Liver (tissue), 9 donors: ENCODE data around the gene NDUFB11. TPM values are rescaled to one million over a fixed set of nuclear protein-coding genes. Genes with fewer than 3 reads are reported as not detected.

Experiments used
- DNase-seq: peaks from one replicate; pipeline ENCODE4 v3.0.0-alpha.2; 2017; ENCODE audit warnings: low spot score
- H3K27ac ChIP-seq, 2 donors: one replicate each; pipeline ENCODE4 v1.7.0; 2013; ENCODE audit warnings: inconsistent platforms in 2 of 2, low read length in 2 of 2, control low read depth in 1 of 2, low read depth in 1 of 2, mild to moderate bottlenecking in 1 of 2
- H3K27me3 ChIP-seq, 4 donors: one replicate each; pipeline versions ENCODE4 v1.6.1 to v1.7.0; 2013; ENCODE audit warnings: low read length in 3 of 4, inconsistent platforms in 1 of 4, mild to moderate bottlenecking in 1 of 4, moderate library complexity in 1 of 4; ENCODE audit not compliant: control insufficient read depth in 4 of 4, insufficient read depth in 4 of 4
- H3K36me3 ChIP-seq, 4 donors: one replicate each; pipeline versions ENCODE4 v1.6.1 to v1.7.0; 2013; ENCODE audit warnings: low read length in 3 of 4, mild to moderate bottlenecking in 3 of 4, low read depth in 1 of 4, moderate library complexity in 1 of 4; ENCODE audit not compliant: control insufficient read depth in 4 of 4, insufficient read depth in 3 of 4
- H3K4me1 ChIP-seq, 4 donors: one replicate each; pipeline versions ENCODE4 v1.6.1 to v1.7.0; 2013; ENCODE audit warnings: low read length in 3 of 4, mild to moderate bottlenecking in 3 of 4, moderate library complexity in 1 of 4; ENCODE audit not compliant: control insufficient read depth in 4 of 4, insufficient read depth in 4 of 4
- H3K4me3 ChIP-seq, 3 donors: one replicate each; pipeline versions ENCODE4 v1.6.1 to v1.7.0; 2013; ENCODE audit warnings: low read length in 3 of 3, control low read depth in 1 of 3, low read depth in 1 of 3, mild to moderate bottlenecking in 1 of 3
- H3K9ac ChIP-seq, 2 donors: one replicate each; pipeline ENCODE4 v1.7.0; 2013; ENCODE audit warnings: low read length in 2 of 2, mild to moderate bottlenecking in 2 of 2, moderate library complexity in 2 of 2, control low read depth in 1 of 2, low read depth in 1 of 2
- H3K9me3 ChIP-seq, 4 donors: one replicate each; pipeline versions ENCODE4 v1.6.1 to v1.7.0; 2013; ENCODE audit warnings: low read length in 3 of 4; ENCODE audit not compliant: control insufficient read depth in 4 of 4
- EGR1 ChIP-seq, 2 donors: IDR thresholded peaks; 2 replicates each; pipeline ENCODE4 v1.6.1; 2016 to 2018; ENCODE audit warnings: antibody characterized with exemption in 2 of 2, low read depth in 2 of 2
- FOXA1 ChIP-seq: IDR thresholded peaks from 2 replicates; pipeline ENCODE4 v1.6.1; 2016; ENCODE audit warnings: antibody characterized with exemption
- FOXA2 ChIP-seq: IDR thresholded peaks from 2 replicates; pipeline ENCODE4 v1.6.1; 2016; ENCODE audit warnings: antibody characterized with exemption
- GABPA ChIP-seq, 2 donors: IDR thresholded peaks in 1 of 2; conservative IDR thresholded peaks in 1 of 2; 2 replicates each; pipeline ENCODE4 v1.6.1; 2016; ENCODE audit warnings: antibody characterized with exemption in 2 of 2, mild to moderate bottlenecking in 1 of 2, moderate library complexity in 1 of 2
- HNF4A ChIP-seq, 2 donors: conservative IDR thresholded peaks; 2 replicates each; pipeline ENCODE4 v1.6.1; 2016; ENCODE audit warnings: antibody characterized with exemption in 2 of 2, mild to moderate bottlenecking in 2 of 2
- HNF4G ChIP-seq: IDR thresholded peaks from 2 replicates; pipeline ENCODE4 v1.6.1; 2016; ENCODE audit warnings: antibody characterized with exemption
- NR2F2 ChIP-seq: IDR thresholded peaks from 2 replicates; pipeline ENCODE4 v1.6.1; 2016; ENCODE audit warnings: antibody characterized with exemption
- RAD21 ChIP-seq, 2 donors: IDR thresholded peaks; 2 replicates each; pipeline ENCODE4 v1.6.1; 2016; ENCODE audit warnings: antibody characterized with exemption in 2 of 2, mild to moderate bottlenecking in 2 of 2
- RXRA ChIP-seq, 2 donors: IDR thresholded peaks; 2 replicates each; pipeline ENCODE4 v1.6.1; 2017 to 2018; ENCODE audit warnings: antibody characterized with exemption in 2 of 2, mild to moderate bottlenecking in 1 of 2
- SP1 ChIP-seq: IDR thresholded peaks from 2 replicates; pipeline ENCODE4 v1.6.1; 2018; ENCODE audit warnings: antibody characterized with exemption, mild to moderate bottlenecking
- TAF1 ChIP-seq: conservative IDR thresholded peaks from 2 replicates; pipeline ENCODE4 v1.6.1; 2016; ENCODE audit warnings: antibody characterized with exemption, mild to moderate bottlenecking
- YY1 ChIP-seq: IDR thresholded peaks from 2 replicates; pipeline ENCODE4 v1.6.1; 2016; ENCODE audit warnings: antibody characterized with exemption, mild to moderate bottlenecking
- WGBS: extraction: QIAGEN DNeasy Blood & Tissue Kit; methylation state at CpG from one replicate; pipeline ENCODE4 v1.1.7; 2013; 5-methylcytosine and 5-hydroxymethylcytosine counted together
- polyA plus RNA-seq, 2 donors: library from polyadenylated mRNA; stranded (reverse) in 1 of 2; unstranded in 1 of 2; fragments of 200-250 nt in 1 of 2; fragments of >200 nt in 1 of 2; fragmentation: Nextera tagmentation in 1 of 2; extraction: Ambion mirVana in 1 of 2; gene quantifications; one replicate each; pipeline versions ENCODE4 v1.2.1 to v1.2.3, GENCODE V29; 2013 to 2015
- total RNA-seq, 2 donors: library from RNA; depleted of rRNA; stranded (reverse); fragments of >200 nt; gene quantifications; one replicate each; pipeline ENCODE4 v1.2.3, GENCODE V29; 2014
- TF ChIP-seq, protein P1 (sequence below): IDR thresholded peaks from 2 replicates; pipeline ENCODE4 v1.6.1; 2016; ENCODE audit warnings: antibody characterized with exemption, mild to moderate bottlenecking
- TF ChIP-seq, protein P2 (sequence below): IDR thresholded peaks from 2 replicates; pipeline ENCODE4 v1.6.1; 2016; ENCODE audit warnings: antibody characterized with exemption
- TF ChIP-seq, protein P3 (sequence below): IDR thresholded peaks from 2 replicates; pipeline ENCODE4 v1.6.1; 2016; ENCODE audit warnings: antibody characterized with exemption
- TF ChIP-seq, protein P4 (sequence below): IDR thresholded peaks from 2 replicates; pipeline ENCODE4 v1.6.1; 2016; ENCODE audit warnings: antibody characterized with exemption
- TF ChIP-seq, protein P5 (sequence below): fragments of 150-350 bp; IDR thresholded peaks from 2 replicates; pipeline ENCODE4 v1.5.1; 2017; ENCODE audit warnings: improper control_type of control experiment, low read depth, low read length; ENCODE audit not compliant: missing input control
- donor health status: healthy.
- donor health status: healthy.
- donor health status: healthy.
- donor health status: healthy.
- donor health status: healthy.

Gene NDUFB11
- total and polyA plus RNA-seq, 4 donors, result 23.6 to 127 (median 66.5) TPM

DNA sequence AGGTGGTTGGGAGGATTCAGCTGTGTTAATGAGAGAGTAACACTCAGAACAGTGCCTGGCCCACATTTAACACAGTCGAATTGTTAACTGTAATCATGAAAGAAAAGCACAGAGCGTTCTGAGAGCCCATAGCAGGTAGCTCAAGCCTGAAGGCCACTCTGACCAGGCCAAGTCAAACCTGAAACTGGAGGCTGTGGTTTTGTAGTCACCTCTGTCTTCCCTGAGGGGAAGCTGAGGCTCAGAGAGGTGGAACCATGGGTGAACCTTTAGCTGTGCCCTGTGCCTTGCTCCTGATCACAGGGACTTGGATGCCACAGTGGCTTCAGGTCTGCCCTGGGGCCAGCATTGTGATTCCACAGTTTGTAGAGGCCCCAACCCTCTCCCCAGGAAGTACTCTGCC lies 32.6 kb upstream of the NDUFB11 start:
- no peaks in the 10 kb centered on the region for H3K27me3 ChIP-seq
- no peak for DNase-seq
- H3K36me3 ChIP-seq, result peaks cover 12 to 65% (median 17%) of the 10 kb centered on the region in 4 donors

DNA sequence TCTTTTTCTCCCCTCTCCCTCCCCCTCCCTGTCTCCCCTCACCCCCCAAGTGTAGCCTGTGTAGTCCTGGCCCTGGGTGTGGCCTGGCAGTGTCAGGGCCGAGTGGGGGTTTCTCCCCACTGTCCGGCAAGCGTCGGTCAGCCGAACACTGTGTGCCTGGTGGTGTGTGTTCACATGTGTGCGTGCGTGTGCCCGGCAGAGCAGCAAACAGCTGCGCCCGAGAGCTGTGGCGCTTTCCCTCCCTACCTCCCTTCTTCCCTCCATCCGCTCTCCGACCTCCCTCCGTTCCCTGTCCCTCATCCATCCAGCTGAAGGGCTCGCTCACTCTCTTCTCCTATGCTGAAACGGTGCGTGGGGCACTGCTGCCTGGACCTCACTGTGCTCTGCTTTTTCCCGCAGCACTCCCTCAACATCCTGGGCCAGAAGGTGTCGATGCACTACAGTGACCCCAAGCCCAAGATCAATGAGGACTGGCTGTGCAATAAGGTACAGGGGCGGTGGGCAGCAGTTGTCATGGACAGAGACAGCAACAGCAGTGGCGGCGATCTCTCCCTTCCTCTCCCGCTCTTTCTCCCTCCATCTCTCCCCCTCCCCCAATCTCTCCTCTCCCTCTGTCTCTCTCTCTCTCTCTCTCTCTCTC lies 31.7 kb upstream of the NDUFB11 start:
- 94% methylated on average over 23 of the region's 23 CpGs for WGBS
- no peaks in the 10 kb centered on the region for H3K4me1 ChIP-seq
- DNase-seq, result no peak
- TF ChIP-seq, protein P1, sequence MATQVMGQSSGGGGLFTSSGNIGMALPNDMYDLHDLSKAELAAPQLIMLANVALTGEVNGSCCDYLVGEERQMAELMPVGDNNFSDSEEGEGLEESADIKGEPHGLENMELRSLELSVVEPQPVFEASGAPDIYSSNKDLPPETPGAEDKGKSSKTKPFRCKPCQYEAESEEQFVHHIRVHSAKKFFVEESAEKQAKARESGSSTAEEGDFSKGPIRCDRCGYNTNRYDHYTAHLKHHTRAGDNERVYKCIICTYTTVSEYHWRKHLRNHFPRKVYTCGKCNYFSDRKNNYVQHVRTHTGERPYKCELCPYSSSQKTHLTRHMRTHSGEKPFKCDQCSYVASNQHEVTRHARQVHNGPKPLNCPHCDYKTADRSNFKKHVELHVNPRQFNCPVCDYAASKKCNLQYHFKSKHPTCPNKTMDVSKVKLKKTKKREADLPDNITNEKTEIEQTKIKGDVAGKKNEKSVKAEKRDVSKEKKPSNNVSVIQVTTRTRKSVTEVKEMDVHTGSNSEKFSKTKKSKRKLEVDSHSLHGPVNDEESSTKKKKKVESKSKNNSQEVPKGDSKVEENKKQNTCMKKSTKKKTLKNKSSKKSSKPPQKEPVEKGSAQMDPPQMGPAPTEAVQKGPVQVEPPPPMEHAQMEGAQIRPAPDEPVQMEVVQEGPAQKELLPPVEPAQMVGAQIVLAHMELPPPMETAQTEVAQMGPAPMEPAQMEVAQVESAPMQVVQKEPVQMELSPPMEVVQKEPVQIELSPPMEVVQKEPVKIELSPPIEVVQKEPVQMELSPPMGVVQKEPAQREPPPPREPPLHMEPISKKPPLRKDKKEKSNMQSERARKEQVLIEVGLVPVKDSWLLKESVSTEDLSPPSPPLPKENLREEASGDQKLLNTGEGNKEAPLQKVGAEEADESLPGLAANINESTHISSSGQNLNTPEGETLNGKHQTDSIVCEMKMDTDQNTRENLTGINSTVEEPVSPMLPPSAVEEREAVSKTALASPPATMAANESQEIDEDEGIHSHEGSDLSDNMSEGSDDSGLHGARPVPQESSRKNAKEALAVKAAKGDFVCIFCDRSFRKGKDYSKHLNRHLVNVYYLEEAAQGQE, result no peak
- TF ChIP-seq TAF1, result no peak
- TF ChIP-seq HNF4A (conservative IDR thresholded peaks at IDR 0.05), result no peak
- TF ChIP-seq, protein P2, sequence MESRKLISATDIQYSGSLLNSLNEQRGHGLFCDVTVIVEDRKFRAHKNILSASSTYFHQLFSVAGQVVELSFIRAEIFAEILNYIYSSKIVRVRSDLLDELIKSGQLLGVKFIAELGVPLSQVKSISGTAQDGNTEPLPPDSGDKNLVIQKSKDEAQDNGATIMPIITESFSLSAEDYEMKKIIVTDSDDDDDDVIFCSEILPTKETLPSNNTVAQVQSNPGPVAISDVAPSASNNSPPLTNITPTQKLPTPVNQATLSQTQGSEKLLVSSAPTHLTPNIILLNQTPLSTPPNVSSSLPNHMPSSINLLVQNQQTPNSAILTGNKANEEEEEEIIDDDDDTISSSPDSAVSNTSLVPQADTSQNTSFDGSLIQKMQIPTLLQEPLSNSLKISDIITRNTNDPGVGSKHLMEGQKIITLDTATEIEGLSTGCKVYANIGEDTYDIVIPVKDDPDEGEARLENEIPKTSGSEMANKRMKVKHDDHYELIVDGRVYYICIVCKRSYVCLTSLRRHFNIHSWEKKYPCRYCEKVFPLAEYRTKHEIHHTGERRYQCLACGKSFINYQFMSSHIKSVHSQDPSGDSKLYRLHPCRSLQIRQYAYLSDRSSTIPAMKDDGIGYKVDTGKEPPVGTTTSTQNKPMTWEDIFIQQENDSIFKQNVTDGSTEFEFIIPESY, result no peak
- TF ChIP-seq EGR1 (IDR thresholded peaks at IDR 0.05; ENCODE audit: low read depth in 2 of 2), result no peak
- TF ChIP-seq, protein P3, sequence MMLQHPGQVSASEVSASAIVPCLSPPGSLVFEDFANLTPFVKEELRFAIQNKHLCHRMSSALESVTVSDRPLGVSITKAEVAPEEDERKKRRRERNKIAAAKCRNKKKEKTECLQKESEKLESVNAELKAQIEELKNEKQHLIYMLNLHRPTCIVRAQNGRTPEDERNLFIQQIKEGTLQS, result no peak
- TF ChIP-seq, protein P4, sequence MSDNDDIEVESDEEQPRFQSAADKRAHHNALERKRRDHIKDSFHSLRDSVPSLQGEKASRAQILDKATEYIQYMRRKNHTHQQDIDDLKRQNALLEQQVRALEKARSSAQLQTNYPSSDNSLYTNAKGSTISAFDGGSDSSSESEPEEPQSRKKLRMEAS, result no peak
- H3K36me3 ChIP-seq, result peaks cover 12 to 62% (median 14%) of the 10 kb centered on the region in 4 donors
- H3K27ac ChIP-seq, result no peak overlapping the region
- H3K9ac ChIP-seq, result no peak overlapping the region
- no peaks in the 10 kb centered on the region for H3K9me3 ChIP-seq
- no peak overlapping the region for H3K4me3 ChIP-seq
- no peaks in the 10 kb centered on the region for H3K27me3 ChIP-seq

More for the DNA sequence above, 32.6 kb upstream of the NDUFB11 start:
- Histone ChIP-seq H3K9ac (no peak overlapping the region), H3K9me3 (no peaks in the 10 kb centered on the region), H3K4me3 (no peak overlapping the region), H3K4me1 (no peaks in the 10 kb centered on the region), H3K27ac (no peak overlapping the region)
- WGBS, result 40% methylated on average over 2 of the region's 2 CpGs
- no peak for TF ChIP-seq GABPA (IDR thresholded peaks at IDR 0.05 in 1 of 2, conservative IDR thresholded peaks at IDR 0.05 in 1 of 2)
- TF ChIP-seq RAD21 (IDR thresholded peaks at IDR 0.05), result no peak
- no peak for TF ChIP-seq YY1
- TF ChIP-seq NR2F2, result no peak
- no peak for TF ChIP-seq FOXA1
- TF ChIP-seq, protein P5, sequence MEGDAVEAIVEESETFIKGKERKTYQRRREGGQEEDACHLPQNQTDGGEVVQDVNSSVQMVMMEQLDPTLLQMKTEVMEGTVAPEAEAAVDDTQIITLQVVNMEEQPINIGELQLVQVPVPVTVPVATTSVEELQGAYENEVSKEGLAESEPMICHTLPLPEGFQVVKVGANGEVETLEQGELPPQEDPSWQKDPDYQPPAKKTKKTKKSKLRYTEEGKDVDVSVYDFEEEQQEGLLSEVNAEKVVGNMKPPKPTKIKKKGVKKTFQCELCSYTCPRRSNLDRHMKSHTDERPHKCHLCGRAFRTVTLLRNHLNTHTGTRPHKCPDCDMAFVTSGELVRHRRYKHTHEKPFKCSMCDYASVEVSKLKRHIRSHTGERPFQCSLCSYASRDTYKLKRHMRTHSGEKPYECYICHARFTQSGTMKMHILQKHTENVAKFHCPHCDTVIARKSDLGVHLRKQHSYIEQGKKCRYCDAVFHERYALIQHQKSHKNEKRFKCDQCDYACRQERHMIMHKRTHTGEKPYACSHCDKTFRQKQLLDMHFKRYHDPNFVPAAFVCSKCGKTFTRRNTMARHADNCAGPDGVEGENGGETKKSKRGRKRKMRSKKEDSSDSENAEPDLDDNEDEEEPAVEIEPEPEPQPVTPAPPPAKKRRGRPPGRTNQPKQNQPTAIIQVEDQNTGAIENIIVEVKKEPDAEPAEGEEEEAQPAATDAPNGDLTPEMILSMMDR, result no peak
- TF ChIP-seq SP1, result no peak
- no peak for TF ChIP-seq EGR1 (IDR thresholded peaks at IDR 0.05; ENCODE audit: low read depth in 2 of 2)
- no peak for TF ChIP-seq TAF1
- TF ChIP-seq HNF4A (conservative IDR thresholded peaks at IDR 0.05), result no peak
- TF ChIP-seq, protein P1, result no peak
- no peak for TF ChIP-seq FOXA2
- TF ChIP-seq RXRA (IDR thresholded peaks at IDR 0.05), result no peak
- TF ChIP-seq HNF4G, result no peak
